Fibroblast of mammary gland (primary cell): ENCODE measurements around the gene SORCS2.

ENCODE experiments used
- DNase-seq: peaks from one replicate; pipeline ENCODE4 v3.0.0-alpha.2; 2010; ENCODE audit warnings: low read depth
- H3K4me3 ChIP-seq: 2 replicates; pipeline ENCODE4 v1.5.1; 2011; ENCODE audit warnings: low read depth, mild to moderate bottlenecking, low read length, moderate library complexity; ENCODE audit not compliant: control insufficient read depth
- CTCF ChIP-seq: conservative IDR thresholded peaks from 2 replicates; pipeline ENCODE4 v1.5.1; 2011; ENCODE audit warnings: low read depth, low read length, inconsistent platforms; ENCODE audit not compliant: control insufficient read depth, insufficient read depth

Gene SORCS2

GRCh38 chr4:7336067-7336569 lies 143.8 kb downstream of the SORCS2 start:
- no peak overlapping the region for H3K4me3 ChIP-seq
- TF ChIP-seq CTCF: no peak
- DNase-seq: no peak

- H3K4me3 ChIP-seq: no peak overlapping the region
- no peak for TF ChIP-seq CTCF
- DNase-seq: no peak
Observed at GRCh38 chr4:7336732-7337131, 144.4 kb downstream of the SORCS2 start.

GRCh38 chr4:7337196-7338058 lies 145.1 kb downstream of the SORCS2 start:
- no peak for TF ChIP-seq CTCF
- H3K4me3 ChIP-seq: no peak overlapping the region
- DNase-seq: no peak

GRCh38 chr4:7338059-7338452 lies 145.7 kb downstream of the SORCS2 start:
- no peak for TF ChIP-seq CTCF
- DNase-seq: no peak
- H3K4me3 ChIP-seq: no peak overlapping the region

GRCh38 chr4:7338876-7339623 lies 146.7 kb downstream of the SORCS2 start:
- no peak for TF ChIP-seq CTCF

GRCh38 chr4:7339751-7340552 lies 147.6 kb downstream of the SORCS2 start:
- H3K4me3 ChIP-seq: no peak overlapping the region
- no peak for DNase-seq
- no peak for TF ChIP-seq CTCF

More at GRCh38 chr4:7338876-7339623, 146.7 kb downstream of the SORCS2 start:
- H3K4me3 ChIP-seq: no peak overlapping the region
- DNase-seq: no peak
